DMS 273 (cell line): ENCODE measurements around the gene TNFRSF19.
"Not testable (repeated sequence)": the region's sequence is repeated elsewhere in the genome, so short reads cannot be mapped to it uniquely, and the experiment has no call there.

Experiments used
- DNase-seq: peaks from one replicate; lab custom pipeline; 2025; ENCODE audit not compliant: unreplicated experiment; lab: John Stamatoyannopoulos, UW

The TNFRSF19 gene

GRCh38 chr13:23652909-23653726 is 82.9 kb downstream of the TNFRSF19 start:
- no peak for DNase-seq

- peak; percentile 33 for DNase-seq
Observed at GRCh38 chr13:23654111-23655110, 84.2 kb downstream of the TNFRSF19 start.

DNA sequence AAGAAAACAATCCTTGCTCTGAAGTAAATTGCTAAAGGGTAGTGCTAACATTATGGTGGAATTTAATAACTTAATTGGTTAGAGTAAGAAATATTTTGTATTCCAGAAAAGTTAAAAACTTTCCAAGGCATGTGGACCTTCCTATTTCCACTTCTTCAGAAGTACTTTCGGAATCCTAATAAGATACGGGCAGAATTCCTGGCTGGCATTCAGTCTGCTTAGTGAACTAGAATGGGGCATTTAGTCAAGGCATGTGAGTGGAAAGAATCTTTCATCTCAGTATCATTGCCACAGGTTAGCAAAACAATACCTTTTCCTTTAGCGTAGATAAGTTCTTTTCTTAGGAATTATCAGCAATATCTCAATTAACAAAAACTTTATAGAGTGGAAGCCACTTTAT is 85.1 kb downstream of the TNFRSF19 start:
- no peak for DNase-seq

- DNase-seq, result peak; percentile 92
Observed at GRCh38 chr13:23656637-23657371, 86.6 kb downstream of the TNFRSF19 start.

GRCh38 chr13:23658929-23659541 is 88.8 kb downstream of the TNFRSF19 start:
- DNase-seq, result no peak

GRCh38 chr13:23660249-23660648 is 90.0 kb downstream of the TNFRSF19 start:
- no peak for DNase-seq

- DNase-seq, result no peak
Observed at GRCh38 chr13:23666582-23666981, 96.4 kb downstream of the TNFRSF19 start.

DNA sequence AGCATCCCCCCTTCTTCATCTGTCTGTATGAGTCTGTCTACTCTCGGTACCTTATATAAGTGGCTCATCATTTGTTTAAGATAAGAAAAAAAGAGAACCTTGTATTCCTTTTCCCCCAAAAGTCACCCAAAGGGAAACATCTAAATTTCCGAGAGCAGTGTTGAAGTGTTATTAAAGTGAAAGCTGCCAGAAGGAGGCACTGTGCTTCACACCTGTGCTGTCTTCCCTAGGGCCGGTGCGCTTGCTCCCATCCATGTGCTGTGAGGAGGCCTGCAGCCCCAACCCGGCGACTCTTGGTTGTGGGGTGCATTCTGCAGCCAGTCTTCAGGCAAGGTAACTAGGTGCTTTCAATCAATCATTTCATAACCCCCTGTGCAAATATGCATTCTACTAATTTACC is 97.5 kb downstream of the TNFRSF19 start:
- no peak for DNase-seq

GRCh38 chr13:23668562-23668961 is 98.3 kb downstream of the TNFRSF19 start:
- no peak for DNase-seq

DNA sequence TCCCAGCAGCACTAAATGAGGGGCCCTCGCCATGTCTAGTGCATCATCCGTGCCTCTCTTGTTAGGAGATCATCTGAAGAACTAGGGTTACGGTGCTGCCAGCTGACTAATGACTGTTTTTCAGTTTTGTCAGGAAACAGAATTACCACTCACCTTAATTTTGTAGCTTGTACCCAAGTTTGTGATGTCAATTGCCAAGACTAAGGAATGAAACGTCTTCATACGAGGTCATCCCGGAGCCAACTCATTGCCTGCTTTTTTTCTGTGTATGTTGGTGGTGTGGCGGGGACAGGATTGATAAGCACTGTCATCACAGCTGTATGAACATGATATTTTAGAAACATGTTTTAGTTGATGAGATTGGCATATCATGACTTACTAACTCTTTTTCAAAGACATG is 100.6 kb downstream of the TNFRSF19 start:
- no peak for DNase-seq

DNA sequence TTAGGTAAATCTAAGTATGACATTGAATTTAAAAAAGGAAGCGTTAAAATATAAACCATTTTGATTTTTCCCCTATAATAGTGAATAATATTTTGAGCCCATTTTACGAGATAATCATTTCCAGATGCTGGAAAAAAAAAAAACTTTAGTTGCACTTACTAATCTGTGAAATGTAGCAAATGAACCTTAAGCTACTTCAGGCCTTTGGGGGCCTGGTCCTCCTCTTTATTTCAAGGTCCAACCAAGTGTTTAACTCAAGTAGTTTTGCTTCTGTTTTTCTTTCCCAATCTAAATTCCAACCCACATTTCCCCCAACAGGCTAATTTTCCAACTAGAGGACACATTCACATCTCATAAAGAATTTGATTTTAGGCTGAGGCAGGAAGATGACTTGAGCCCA is 101.2 kb downstream of the TNFRSF19 start:
- DNase-seq, result no peak

GRCh38 chr13:23671897-23672296 is 101.7 kb downstream of the TNFRSF19 start:
- peak; percentile 65 for DNase-seq

DNA sequence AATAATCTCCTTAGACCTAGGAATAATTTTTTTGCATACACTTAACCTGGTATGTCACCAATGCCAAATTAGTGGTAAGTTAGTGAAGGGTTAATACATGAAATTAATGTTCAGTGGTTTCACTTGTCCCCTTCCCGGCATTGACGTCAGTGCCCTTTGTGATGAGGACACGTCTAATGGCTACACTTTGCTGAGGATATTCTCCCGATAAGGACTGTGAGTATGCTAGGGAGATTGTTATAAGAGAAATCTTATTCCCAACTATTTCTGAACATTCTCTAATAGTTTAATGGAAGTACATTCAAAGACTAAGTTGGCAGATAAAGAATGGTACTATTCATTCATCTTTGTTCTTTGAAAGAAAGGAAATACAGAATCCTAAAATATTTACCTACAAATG is 102.4 kb downstream of the TNFRSF19 start:
- DNase-seq, result no peak

DNA sequence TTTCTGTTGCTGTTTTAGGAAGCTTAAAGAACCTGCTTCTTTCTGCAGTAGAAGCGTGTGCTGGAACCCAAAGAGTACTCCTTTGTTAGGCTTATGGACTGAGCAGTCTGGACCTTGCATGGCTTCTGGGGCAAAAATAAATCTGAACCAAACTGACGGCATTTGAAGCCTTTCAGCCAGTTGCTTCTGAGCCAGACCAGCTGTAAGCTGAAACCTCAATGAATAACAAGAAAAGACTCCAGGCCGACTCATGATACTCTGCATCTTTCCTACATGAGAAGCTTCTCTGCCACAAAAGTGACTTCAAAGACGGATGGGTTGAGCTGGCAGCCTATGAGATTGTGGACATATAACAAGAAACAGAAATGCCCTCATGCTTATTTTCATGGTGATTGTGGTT is 103.1 kb downstream of the TNFRSF19 start:
- peak; percentile 16 for DNase-seq

- DNase-seq, result no peak
Observed at GRCh38 chr13:23673867-23674605, 103.8 kb downstream of the TNFRSF19 start.

DNA sequence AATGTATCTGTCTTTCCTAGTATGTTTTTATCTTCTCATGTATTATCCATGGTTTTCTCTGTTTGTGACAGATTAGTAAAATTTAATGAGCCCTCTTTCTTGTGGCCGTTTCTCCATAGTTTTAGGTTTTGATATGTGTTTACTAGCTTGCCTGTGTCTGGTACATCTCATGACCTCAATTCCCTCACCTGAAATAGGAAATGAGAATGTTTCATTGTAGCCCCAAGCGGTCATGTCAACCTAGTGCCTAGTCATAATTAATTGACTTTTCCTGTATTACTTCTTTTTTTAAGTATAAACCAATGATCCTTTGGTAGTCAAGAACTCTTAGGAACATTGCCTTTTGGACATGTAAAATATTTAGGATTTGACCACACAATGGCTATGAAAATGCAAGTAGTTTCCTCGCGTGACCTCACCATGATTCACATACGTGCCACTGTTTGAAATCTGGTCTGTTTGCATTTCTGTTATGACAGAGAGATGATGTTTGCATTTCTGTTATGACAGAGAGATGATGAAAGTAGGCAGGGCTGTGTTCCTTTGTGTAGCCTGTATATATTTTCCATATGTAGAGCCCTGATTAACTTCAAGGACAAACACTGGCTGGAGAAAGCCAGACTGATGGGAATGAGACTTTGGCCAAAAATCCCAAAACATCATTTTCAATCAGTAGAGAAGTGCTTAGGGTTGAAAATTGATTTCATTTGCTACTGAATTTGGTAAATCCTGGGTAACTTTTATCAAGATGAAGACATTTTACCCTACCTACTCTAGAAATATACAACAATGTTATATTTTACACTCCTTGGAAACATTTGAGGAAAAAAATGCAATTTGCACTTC is 104.8 kb downstream of the TNFRSF19 start:
- no peak for DNase-seq

DNA sequence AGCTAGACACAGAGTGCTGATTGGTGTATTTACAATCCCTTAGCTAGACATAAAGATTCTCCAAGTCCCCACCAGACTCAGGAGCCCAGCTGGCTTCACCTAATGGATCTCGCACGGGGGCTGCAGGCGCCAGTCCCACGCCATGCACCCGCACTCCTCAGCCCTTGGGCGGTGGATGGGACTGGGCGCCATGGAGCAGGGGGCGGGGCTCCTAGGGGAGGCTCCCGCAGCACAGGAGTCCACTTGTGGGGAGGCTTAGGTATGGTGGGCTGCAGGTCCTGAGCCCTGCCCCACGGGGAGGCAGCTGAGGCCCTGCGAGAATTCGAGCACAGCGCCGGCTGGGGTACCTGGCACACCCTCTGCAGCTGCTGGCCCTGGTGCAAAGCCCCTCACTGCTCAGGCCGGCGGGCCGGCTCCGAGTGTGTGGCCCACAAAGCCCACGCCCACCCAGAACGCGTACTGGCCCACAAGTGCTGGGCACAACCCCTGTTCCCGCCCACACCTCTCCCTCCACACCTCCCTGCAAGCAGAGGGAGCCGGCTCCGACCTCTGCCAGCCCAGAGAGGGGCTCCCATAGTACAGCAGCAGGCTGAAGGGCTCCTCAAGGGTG is 107.6 kb downstream of the TNFRSF19 start:
- DNase-seq, result not testable (repeated sequence)

DNA sequence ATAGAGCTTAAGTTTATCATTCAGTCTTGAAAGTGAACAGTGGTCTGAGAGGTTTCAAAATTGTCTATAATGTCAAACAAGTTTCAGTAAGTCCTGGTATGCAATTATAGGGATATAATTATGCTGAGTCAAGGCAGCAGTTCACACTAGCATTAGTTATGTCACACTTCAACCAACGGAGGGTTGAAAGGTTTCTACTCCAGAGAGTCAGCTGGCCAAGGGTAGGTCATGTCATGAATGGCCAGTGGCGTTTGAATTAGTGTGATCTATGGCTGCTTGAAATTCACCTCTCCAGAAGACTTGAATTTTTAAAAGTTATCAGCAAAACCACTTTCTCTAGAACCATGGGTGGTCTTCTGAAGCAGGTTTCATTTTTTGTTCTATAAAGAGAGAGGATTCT is 108.6 kb downstream of the TNFRSF19 start:
- DNase-seq, result no peak

DNA sequence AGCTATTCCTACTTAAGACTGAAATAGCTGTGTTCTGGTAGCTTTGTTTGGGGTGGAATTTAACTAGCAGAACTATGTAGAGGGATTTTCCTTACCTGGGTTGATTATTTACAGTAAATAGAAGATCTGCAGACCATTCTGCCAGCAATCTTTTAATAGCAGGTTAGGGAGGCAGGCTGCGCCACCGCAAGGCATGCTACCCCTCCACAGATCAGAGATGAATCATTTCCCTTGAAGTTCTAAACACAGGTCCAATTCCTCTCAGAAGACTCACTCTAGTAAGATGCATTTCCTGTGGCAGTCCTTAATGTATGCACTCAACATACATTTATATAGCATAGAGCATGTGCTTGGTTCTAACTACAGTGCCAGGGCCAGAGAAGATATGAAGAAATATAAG is 109.0 kb downstream of the TNFRSF19 start:
- no peak for DNase-seq
